GM19463 (cell line): ENCODE results near the gene PITX1.
"Not testable (repeated sequence)": the region's sequence is repeated elsewhere in the genome, so short reads cannot be mapped to it uniquely, and the experiment has no call there.

Experiments
- ATAC-seq: cut with Tn5 transposase; IDR thresholded peaks from one replicate; pipeline ENCODE4 v1.9.1; 2021; ENCODE audit warnings: mild to moderate bottlenecking, moderate library complexity; ENCODE audit not compliant: unreplicated experiment

Gene PITX1

DNA sequence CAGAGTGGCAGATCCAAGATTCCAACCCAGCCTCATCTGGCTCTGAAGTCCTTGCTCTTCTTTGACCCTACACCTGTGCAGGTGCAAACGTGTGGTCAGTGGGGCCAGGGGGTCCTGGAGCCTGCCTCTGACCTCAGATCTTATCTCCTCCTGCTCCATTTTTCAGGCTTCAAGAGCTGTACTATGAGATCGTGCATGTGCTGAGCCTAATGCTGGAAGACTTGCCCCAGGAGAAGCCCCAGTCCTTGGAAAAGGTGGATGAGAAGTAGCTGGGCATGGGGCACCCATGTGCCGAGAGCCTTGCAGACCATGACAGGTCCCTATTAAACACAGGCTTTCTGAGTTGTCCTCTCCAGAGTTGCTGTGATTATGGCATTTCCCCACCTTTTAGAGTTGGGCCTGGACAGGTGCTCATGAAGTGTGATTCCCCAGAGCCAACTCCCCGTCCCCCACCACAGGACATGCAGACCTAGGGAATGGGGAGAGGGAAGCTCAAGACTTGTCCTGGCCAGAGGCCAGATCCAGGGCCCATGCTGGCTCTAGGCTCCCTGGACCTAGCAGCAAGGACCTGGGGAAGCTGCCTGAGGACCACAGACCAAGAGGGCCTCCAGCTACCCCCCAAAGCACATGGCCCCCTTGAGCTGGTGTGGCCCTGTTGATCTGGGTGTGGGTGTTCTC, 22.5 kb downstream of the PITX1 start:
- ATAC-seq: no peak

DNA sequence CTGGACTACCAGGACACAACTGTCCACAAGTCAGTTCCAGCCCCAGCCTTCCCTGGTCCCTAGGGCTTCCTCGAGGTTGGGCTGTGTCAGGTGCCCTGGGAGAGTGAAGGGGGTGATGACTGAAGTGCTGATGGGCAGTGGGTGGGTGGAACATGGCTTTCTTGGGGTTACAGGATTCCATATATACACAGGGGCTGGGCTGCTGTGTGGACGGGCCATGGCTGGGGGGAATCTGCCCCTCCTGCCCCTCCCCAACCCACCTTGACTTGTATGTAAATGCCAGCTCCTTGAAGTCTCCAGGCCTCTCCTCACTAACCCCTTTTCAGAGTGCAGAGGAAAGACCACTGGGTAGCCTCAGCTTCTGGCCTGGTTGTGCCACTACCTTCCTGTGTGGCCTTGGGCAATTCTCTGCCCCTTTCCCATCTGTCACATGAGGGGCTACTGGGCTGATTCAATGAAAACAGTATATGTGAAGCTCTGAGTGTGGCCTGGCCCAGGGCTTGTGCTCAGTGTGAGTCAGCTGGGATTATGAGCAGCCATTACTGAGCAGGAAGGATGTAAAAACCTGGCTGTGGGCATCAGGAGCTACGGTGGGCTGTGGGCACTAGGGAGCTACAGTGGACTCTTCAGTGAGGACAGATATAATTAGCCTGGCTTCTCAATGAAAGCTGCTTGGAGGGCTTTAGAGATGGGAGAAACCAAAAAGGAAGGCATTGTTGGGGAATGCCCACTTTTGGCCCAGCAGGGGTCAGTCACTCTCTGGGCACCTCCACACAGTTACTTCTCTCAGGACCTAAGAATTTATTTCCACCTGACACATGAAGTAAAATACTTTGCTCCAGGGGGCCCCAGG, 23.3 kb downstream of the PITX1 start:
- no peak for ATAC-seq

DNA sequence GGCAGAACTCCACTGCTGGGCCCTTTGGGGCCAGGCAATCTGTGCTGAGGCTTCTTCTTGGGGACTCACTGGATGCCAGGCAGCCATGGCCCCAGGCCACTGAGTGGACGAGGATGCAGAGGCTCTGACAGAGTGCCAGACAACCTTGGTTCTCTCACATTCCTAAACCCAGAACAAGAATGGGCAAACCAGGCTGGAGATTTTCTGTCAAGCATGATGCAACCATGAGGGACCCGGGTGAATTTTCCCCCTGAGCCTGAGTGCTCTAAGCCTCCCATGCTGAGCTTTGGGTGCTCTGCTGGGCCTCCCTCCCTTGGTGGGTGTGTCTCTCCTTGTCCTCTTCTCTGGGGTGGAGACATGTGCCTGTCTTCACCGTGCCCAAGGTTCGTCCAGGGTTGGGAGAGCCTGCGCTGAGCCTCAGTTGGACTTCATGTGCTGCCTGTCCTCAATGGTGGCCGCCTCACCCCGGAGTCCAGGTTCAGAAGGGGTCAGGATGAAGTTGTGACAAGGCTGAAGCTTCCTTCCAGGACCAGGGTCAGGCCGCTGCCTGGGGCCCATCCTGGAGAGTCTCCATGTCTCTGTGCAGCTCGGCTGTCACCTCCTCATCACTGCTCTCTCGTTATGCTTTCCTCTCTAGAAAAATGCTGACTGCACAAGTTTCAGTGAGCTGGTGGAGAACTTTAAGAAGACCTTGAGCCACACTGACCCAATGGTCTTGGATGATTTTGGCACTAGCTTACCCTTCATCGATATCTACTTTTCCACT, 24.1 kb downstream of the PITX1 start:
- no peak for ATAC-seq

DNA sequence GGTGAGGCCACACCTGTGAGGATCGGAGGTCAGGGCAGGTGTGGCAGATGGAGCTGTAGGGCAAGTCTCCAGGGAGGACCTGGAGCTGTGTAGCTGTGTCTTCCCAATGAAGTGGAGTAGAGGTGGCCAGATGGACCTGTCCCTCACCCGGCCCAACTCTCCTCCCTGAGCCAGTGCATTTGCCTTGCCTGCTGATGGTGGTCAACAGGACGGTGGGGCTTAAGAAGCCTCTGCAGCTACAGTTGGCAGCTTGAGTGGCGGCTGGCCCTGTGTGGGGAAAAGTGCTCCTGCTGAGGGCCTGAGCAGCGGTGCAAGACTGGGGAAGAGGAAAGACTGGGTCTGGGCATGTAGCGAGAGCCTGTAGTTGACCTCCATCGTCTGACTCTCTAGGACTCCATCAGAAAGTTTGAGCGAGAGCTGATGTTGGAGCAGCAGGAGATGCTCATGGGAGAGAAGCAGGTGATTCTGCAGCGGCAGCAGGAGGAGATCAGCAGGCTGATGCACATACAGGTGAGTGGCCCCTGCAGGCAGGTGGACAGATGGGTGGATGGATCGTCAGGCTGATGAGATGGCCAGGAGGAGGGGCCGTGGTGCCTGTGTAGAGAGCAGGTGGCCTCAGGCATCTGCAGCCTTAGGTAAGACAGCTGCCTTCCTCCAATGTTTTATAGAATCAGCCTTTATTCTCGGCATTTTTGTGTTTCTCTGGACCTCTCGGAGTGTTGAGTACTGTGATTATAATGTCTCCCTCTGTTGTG, 24.9 kb downstream of the PITX1 start:
- ATAC-seq: no peak

DNA sequence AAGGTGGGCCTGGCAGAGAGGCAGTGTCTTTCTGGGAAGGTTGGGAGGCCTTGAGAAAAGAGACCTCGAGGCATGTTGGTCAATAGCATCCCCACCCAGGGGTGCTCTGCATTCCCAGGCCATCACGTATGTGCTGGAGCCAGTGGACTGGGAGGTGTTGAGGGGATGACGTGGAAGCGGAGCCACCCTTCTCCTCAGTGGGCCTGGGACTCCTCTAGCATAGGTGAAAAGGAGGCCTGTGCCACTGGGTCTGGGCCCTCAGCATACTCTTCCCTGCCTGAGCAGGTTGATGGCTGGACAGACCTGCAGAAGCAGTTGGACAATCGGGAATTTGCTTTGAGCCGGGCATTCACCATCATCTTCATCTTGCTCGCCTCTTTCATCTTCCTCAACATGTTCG, 25.5 kb downstream of the PITX1 start:
- no peak for ATAC-seq

DNA sequence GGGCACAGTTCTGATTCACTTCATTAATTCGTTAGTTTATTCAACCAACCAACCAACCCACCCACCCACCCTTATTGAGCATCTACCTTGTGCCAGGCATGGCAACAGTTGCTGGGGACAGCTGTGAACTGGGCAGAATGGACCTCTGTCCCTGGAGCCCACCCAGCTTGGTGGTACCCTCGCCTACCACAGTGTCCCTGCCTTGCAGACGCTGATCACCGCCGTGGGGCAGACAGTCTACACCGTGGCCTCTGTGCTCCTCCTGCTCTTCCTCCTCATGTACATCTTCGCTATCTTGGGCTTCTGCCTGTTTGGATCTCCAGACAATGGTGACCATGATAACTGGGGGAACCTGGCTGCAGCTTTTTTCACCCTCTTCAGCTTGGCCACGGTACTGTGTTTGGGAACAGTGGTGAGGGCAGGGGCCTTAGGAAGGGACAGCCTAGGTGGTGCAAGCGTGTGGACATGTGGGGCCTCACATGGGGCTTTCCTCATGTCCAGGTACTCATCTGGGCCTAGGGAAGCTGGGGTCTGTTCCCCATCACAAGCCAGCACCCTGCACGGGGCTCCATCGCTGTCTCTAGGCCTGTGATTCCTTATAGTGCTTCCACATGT, 26.2 kb downstream of the PITX1 start:
- ATAC-seq: no peak

DNA sequence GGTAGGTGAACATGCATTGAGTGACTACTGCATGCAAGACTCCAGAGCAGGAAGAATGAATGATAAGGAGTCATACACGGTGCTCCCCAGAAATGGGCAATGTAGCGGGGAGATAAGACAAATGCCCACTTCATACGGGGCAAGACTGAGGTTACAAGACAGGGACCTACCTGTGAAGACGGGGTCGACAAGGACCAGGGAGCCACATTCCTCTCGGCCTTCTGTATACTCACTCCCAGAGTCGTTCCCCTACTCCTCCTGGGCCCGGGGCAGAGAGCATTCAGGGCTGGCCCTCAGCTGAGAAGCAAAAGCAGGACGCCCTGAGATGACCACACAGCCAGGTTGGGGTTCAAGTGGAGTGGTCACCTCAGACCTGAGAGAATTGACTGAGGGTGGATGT, 26.7 kb downstream of the PITX1 start:
- ATAC-seq: no peak

DNA sequence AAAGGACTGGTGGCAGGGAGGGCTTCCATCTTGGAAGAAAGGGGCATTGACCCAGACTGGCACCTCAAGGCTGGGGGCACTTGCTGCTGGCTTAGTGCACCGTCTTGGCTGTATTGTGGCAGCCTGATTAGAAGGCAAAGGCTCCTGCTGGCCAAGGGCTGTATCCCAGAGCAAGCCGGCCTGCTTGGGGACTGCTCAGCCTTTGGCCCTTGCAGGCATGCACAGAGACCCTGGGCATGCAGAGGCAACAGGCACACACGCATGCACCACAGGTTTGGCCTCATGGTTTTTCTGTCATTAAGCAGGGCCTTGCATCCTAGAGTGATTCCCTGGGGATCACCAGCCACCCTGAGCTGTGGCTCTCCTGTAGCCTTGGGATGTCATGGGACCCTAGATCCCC, 29.0 kb downstream of the PITX1 start:
- ATAC-seq: no peak

DNA sequence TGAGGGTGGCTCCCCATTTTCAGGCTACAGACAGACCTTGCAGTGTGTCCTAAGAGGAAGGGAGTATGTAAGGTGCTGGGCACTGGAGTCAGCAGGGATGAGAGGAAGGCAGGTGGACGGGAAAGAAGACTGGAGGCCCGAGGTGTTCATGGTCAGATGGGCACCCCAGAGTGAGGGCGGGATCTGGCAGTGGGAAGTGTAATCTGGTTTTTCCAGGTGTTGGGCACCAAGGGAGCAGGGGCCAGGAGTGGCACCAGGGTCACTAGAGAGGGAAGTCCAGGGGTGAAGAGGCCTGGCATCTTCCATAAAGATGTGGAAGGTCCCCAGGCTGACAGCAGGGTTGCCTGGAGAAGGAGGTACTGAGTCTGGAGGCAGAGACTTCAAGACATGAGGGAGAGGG, 29.7 kb downstream of the PITX1 start:
- no peak for ATAC-seq

DNA sequence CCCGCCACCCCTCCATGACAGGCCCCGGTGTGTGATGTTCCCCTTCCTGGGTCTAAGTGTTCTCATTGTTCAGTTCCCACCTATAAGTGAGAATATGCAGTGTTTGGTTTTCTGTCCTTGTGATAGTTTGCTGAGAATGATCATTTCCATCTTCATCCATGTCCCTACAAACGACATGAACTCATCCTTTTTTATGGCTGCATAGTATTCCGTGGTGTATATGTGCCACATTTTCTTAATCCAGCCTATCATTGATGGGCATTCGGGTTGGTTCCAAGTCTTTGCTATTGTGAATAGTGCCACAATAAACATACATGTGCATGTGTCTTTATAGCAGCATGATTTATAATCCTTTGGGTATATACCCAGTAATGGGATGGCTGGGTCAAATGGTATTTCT, 36.0 kb downstream of the PITX1 start:
- ATAC-seq: not testable (repeated sequence)

DNA sequence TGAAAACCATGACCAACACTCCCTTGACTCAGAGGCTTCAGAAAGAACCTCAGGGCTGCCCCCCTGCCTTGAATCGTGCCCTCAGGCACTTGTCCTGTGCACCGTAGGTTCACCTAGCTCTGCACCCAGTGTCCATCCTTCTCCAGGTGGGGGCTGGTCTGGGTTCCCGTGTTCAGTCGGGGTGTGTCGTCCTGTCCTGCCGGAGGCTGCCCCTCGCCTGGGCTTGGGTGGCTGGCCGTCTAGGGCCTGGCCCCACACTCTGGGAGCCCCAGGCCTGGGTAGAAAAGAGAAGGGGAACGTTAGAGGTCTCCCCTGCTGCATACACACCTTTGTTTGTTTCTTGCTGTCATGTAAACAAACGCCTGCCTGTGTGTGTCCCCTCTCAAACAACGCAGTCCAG, 37.0 kb downstream of the PITX1 start:
- ATAC-seq: no peak

DNA sequence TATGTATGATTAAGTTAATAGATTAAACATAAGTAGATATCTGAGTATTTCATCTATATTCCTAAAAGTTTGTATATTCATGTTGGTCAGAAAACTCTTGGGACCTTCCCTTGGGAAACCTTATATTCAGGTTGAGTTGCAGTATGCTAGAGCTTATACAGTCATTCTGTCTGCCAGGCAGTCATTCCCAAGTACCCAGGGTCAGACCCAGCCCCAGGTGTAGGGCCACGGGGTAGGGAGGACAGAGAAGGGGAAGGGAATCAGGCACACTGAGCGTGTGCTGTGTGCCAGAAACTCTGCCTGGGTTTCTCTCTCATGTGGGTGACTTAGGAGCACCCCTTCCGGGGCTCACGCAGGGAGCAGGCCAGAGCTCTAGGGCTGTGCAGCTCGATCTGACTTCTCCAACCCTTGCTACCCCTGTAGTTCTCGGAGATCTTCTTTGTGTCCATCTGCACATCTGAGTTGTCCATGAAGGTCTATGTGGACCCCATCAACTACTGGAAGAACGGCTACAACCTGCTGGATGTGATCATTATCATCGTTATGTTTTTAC, 38.1 kb downstream of the PITX1 start:
- no peak for ATAC-seq

DNA sequence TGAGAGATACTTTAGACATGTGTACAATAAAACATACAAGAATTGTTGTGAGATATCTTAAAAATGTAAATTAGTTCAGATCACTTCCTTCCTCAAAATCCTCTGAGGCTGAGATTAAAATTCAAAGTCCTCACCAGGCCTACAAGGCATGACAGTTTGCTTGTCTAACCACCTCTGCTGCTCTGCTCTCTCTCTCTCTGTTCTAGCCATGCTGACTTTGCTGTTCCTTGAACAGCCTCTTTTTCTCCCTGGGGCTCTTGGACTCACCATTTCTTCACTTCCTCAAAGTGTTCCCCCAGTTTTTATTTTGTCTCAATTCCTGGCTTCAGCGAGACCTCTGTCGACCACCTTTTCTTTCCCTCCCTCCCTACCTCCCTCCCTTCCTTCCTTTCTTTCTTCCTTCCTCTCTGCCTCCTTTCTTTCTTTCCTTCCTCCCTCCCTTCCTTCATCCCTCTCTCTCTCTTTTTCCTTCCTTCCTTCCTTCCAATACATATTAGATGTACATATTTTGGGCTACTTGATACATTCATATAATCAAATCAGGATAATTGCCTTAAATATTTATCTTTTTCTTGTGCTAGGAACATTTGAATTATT, 39.4 kb downstream of the PITX1 start:
- ATAC-seq: no peak

DNA sequence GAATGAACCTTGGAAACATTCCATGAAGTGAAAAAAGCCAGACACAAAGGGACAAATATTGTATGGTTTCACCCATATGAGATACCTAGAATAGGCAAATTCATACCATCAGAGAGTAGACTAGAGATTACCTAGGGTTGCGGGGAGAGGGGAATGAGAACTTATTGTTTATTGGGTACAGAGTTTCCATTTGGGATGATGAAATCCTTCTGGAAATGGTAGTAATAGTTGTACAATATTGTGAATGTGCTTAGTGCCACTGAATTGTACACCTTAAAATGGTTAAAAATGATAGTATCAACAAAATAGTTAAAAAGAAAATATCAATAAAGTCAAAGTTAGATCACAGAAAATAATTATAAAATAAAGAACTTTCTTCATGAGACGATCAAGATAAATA, 40.9 kb downstream of the PITX1 start:
- no peak for ATAC-seq

DNA sequence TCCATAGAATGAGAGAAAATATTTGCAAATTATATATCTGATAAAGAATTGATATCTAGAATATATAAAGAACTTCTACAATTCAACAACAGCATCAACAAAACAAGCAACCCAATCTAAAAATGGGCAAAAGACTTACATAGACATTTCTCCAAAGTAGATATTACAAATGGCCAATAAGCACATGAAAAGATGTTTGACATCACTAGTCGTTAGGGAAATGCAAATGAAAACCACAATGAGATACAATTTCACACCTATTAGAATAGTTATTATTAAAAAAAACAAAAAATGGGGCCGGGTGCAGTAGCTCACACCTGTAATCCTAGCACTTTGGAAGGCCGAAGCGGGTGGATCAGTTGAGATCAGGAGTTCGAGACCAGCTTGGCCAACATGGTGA, 41.9 kb downstream of the PITX1 start:
- no peak for ATAC-seq

DNA sequence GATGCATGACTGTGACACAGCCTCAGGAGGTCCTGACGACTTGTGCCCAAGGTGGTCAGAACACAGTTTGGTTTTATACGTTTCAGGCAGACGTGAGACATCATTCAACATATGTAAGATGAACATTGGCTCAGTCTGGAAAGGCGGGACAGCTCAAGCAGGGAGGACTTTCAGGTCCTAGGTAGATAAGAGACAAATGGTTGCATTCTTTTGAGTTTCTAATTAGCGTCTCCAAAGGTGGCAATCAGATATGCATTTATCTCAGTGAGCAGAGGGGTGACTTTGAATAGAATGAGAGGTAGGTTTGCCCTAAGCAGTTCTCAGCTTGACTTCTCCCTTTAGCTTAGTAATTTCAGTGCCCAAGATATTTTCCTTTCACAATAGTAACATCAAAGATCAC, 43.8 kb downstream of the PITX1 start:
- ATAC-seq: not testable (repeated sequence)

DNA sequence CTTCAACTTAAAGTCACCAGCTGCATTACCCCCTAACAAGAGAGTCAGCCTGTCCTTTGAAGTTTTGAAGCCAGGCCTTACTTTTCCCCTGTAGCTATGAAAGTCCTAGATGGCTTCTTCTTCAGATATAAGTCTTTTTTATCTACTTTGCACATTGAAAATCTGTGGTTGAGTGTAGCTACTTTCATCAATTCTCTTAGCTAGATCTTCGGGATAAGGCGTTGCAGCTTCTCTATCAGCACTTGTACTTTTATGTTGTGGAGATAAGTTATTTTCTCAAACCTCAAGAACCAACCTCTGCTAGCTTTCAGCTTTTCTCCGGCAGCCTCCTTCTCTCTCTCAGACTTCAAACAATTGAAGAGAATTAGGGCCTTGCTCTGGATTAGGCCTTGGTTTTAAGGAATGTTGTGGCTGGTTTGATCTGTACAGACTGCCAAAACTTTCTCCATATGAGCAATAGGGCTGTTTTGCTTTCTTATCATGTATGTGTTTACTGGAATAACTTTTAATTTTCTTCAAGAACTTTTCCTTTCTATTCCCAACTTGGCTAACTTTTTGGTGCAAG, 44.7 kb downstream of the PITX1 start:
- no peak for ATAC-seq

DNA sequence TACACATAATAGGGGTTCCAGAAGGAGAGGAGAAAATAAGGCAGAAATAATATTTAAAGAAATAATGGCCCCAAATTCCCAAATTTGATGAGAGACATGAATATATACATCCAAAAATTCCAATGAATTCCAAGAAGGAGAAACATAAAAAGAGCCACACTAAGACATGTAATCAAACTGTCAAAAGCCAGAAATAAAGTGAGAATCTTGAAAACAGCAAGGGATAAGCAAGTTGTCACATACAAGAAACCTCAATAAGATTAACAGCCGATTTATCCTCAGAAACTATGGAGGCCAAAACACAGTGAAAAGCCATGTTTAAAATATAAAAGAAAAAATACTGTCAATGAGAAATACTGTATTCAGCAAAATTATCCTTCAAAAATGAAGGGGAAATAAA, 51.8 kb downstream of the PITX1 start:
- no peak for ATAC-seq

DNA sequence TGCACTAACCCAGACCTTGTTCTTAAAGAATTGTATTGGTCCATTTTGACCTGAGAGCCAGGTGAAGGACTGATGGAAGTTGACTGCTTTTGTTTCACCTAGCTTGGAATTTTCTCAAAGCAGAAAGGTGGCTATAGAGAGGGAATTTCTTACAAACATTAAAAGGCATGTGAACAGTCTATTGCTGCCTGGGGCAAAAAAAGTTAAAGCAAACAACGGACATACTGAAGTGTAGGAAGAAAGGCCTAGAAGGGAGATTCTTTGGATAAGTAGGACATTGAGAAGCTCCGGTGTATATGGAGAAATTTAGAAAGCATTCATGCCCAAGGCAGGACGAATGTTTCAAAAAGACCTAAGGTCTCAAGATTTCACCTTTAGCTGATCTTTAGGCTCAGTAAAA, 54.6 kb downstream of the PITX1 start:
- no peak for ATAC-seq
